ENCODE results near the gene CALHM2. TPM values are rescaled to one million over a fixed set of nuclear protein-coding genes. Genes with fewer than 3 reads are reported as not detected.

The CALHM2 gene
- total RNA-seq, 1 experiment from 2014 or later: not detected

DNA sequence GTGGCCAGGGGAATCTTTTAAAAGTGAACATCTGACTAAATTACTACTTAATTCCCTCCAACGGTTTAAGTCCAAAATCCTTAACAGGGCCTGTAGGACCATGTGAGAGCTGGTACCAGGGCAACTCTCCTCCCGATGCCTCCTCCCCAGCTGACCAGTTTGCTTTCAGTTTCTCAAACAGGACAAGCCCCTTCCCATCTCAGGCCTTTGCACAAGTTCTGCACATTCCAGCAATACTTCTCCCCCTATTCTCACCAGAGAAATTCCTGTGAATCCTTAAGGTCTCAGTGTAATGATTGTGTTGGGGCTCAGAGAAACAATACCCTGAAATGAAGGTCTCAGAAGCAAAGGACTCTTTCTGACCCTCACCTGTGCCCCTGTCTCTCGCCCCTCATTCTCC lies 14.6 kb upstream of the CALHM2 start:
- H4K20me1 ChIP-seq (ENCODE audit: control insufficient read depth, insufficient read depth, insufficient read length): no peaks in the 10 kb centered on the region
- no peak overlapping the region for H3K9ac ChIP-seq (ENCODE audit: extremely low read depth, insufficient read length, low read length)
- no peaks in the 10 kb centered on the region for H3K79me2 ChIP-seq (ENCODE audit: insufficient read depth, low read length)
- no CpG with 5 or more reads among the region's 3 CpGs for WGBS (ENCODE audit: extremely low coverage, insufficient read length, low lambda C conversion rate)
- H3T11ph ChIP-seq (ENCODE audit: low read length): no peak overlapping the region
- no peak overlapping the region for H3K4ac ChIP-seq (ENCODE audit: low read depth, low read length)
- Mint-ChIP-seq H3K9me3 (no peaks in the 10 kb centered on the region), H3K36me3 (ENCODE audit: insufficient read depth in 1 of 3, low read depth in 3 of 3) (no peaks in the 10 kb centered on the region), H3K4me1 (peaks cover 11% of the 10 kb centered on the region in 2 experiments), H3K4me3 (no peak overlapping the region), H3K27ac (no peak overlapping the region; a peak in 3 of 7 replicates), H3K27me3 (ENCODE audit: low read depth) (peaks cover 9% of the 10 kb centered on the region)
- H3K27ac ChIP-seq (ENCODE audit: insufficient read length, low read depth, low read length): no peak overlapping the region
- no peak overlapping the region for H3K56ac ChIP-seq (ENCODE audit: insufficient read length, low read depth, low read length)
- no peak overlapping the region for H3K14ac ChIP-seq (ENCODE audit: insufficient read depth, low read length)
- H2AK5ac ChIP-seq (ENCODE audit: insufficient read length, low read length): no peak overlapping the region
- no peaks in the 10 kb centered on the region; the same call in 1 of the 2 replicates for H3K4me1 ChIP-seq (ENCODE audit: insufficient read depth, low read length)
- H3K27me3 ChIP-seq (ENCODE audit: insufficient read depth, low read length): no peaks in the 10 kb centered on the region
- no peaks in the 10 kb centered on the region for H3K9me3 ChIP-seq (ENCODE audit: control insufficient read depth, low read depth, low read length)
- no peak for DNase-seq
- no peak overlapping the region for H3K18ac ChIP-seq (ENCODE audit: insufficient read length, low read depth, low read length)
- H4K5ac ChIP-seq (ENCODE audit: insufficient read length, low read depth, low read length): no peak overlapping the region
- H2BK120ac ChIP-seq (ENCODE audit: low read depth, low read length, poor library complexity, severe bottlenecking): no peak overlapping the region
- no peaks in the 10 kb centered on the region for H3K79me1 ChIP-seq (ENCODE audit: insufficient read depth, low read depth, low read length, poor library complexity, severe bottlenecking)
- H2BK20ac ChIP-seq (ENCODE audit: low read depth, low read length, poor library complexity, severe bottlenecking): no peak overlapping the region
- no peak overlapping the region for H4K8ac ChIP-seq (replicated peaks; ENCODE audit: insufficient read length, low read depth, low read length)
- no peak overlapping the region for H2AFZ ChIP-seq (ENCODE audit: low read length)
- no peak for TF ChIP-seq CTCF (conservative IDR thresholded peaks at IDR 0.05)
- H2BK5ac ChIP-seq (ENCODE audit: insufficient read length, low read length): no peak overlapping the region
- no peak overlapping the region for H2BK12ac ChIP-seq (ENCODE audit: insufficient read length, low read depth, low read length)
- no peak overlapping the region for H3K23ac ChIP-seq (ENCODE audit: insufficient read length, low read depth, low read length)
- H3K23me2 ChIP-seq (ENCODE audit: insufficient read length, low read depth, low read length, poor library complexity, severe bottlenecking): no peaks in the 10 kb centered on the region
- no peak overlapping the region for H2BK15ac ChIP-seq (ENCODE audit: low read depth, low read length)
- no peak overlapping the region for H3K4me2 ChIP-seq (ENCODE audit: insufficient read depth, insufficient read length, low read length)
- no peak overlapping the region for H4K91ac ChIP-seq (ENCODE audit: insufficient read length, low read depth, low read length)

Measured in H9 (cell line).